NB4 (cell line): ENCODE measurements around the gene ESR1.
"Not testable (repeated sequence)": the region's sequence is repeated elsewhere in the genome, so short reads cannot be mapped to it uniquely, and the experiment has no call there.

Experiments used
- POLR2A ChIP-seq: IDR thresholded peaks from 2 replicates; pipeline ENCODE4 v1.6.1; 2011; ENCODE audit warnings: mild to moderate bottlenecking; ENCODE audit not compliant: insufficient read length; ENCODE audit errors: extremely low read depth
- TF ChIP-seq, protein P1 (sequence below): IDR thresholded peaks from one replicate; pipeline ENCODE4 v1.5.1; 2012; ENCODE audit warnings: low read depth, low read length

- TF ChIP-seq POLR2A: not testable (repeated sequence)
- TF ChIP-seq, protein P1, sequence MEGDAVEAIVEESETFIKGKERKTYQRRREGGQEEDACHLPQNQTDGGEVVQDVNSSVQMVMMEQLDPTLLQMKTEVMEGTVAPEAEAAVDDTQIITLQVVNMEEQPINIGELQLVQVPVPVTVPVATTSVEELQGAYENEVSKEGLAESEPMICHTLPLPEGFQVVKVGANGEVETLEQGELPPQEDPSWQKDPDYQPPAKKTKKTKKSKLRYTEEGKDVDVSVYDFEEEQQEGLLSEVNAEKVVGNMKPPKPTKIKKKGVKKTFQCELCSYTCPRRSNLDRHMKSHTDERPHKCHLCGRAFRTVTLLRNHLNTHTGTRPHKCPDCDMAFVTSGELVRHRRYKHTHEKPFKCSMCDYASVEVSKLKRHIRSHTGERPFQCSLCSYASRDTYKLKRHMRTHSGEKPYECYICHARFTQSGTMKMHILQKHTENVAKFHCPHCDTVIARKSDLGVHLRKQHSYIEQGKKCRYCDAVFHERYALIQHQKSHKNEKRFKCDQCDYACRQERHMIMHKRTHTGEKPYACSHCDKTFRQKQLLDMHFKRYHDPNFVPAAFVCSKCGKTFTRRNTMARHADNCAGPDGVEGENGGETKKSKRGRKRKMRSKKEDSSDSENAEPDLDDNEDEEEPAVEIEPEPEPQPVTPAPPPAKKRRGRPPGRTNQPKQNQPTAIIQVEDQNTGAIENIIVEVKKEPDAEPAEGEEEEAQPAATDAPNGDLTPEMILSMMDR: not testable (repeated sequence)
These were observed 59.9 kb downstream of the ESR1 start for GRCh38 chr6:151867361-151867869.
